ENCODE data around the gene IRF2BPL. TPM values are rescaled to one million over a fixed set of nuclear protein-coding genes. Genes with fewer than 3 reads are reported as not detected.

IRF2BPL gene
- total RNA-seq, 4 donors from 2014 or later: 21.0 to 53.5 (median 32.5) TPM

DNA sequence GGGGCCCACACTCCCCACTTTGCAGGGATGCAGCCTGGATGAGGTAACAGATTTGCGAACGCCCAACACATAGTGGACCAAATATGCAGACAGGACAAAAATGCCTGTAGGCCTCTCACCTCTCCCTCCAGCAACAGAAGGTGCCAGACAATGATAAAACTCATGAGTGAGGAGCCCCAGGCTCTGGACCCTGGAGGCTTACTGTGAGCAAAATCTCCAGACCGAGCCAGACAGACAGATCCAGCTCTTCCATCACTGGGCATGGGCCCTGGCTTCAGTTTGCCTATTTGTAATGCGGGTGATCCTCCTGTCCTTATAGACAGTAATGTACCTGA, 42.3 kb downstream of the IRF2BPL start:
- 94% methylated on average over 4 of the region's 4 CpGs; no CpG with 5 or more reads in 1 of the 2 donors for WGBS, 2 donors (ENCODE audit: low coverage in 1 of 2)
- TF ChIP-seq POLR2AphosphoS5 (IDR thresholded peaks at IDR 0.05): no peak
- TF ChIP-seq POLR2A (IDR thresholded peaks at IDR 0.05): no peak
- TF ChIP-seq, protein P1, sequence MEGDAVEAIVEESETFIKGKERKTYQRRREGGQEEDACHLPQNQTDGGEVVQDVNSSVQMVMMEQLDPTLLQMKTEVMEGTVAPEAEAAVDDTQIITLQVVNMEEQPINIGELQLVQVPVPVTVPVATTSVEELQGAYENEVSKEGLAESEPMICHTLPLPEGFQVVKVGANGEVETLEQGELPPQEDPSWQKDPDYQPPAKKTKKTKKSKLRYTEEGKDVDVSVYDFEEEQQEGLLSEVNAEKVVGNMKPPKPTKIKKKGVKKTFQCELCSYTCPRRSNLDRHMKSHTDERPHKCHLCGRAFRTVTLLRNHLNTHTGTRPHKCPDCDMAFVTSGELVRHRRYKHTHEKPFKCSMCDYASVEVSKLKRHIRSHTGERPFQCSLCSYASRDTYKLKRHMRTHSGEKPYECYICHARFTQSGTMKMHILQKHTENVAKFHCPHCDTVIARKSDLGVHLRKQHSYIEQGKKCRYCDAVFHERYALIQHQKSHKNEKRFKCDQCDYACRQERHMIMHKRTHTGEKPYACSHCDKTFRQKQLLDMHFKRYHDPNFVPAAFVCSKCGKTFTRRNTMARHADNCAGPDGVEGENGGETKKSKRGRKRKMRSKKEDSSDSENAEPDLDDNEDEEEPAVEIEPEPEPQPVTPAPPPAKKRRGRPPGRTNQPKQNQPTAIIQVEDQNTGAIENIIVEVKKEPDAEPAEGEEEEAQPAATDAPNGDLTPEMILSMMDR (IDR thresholded peaks at IDR 0.05): no peak
- no peak for TF ChIP-seq EP300 (IDR thresholded peaks at IDR 0.05; ENCODE audit: low read depth)
- in situ Hi-C loops (cut with MboI; ENCODE audit: low pct_ligation_motif_present in 1 of 4, low pct_unique_long_range_greater_than_20kb in 1 of 4, low sequenced_read_pairs in 3 of 4): no loop called here
- Histone ChIP-seq H3K36me3 (no peaks in the 10 kb centered on the region), H3K4me1 (no peaks in the 10 kb centered on the region), H3K27ac (no peak overlapping the region), H3K4me3 (no peak overlapping the region), H3K9me3 (no peaks in the 10 kb centered on the region), H3K27me3 (no peaks in the 10 kb centered on the region)
- no peak for DNase-seq
- intact Hi-C loops (cut with DNase I; ENCODE audit: low total_unique reads): no loop called here

DNA sequence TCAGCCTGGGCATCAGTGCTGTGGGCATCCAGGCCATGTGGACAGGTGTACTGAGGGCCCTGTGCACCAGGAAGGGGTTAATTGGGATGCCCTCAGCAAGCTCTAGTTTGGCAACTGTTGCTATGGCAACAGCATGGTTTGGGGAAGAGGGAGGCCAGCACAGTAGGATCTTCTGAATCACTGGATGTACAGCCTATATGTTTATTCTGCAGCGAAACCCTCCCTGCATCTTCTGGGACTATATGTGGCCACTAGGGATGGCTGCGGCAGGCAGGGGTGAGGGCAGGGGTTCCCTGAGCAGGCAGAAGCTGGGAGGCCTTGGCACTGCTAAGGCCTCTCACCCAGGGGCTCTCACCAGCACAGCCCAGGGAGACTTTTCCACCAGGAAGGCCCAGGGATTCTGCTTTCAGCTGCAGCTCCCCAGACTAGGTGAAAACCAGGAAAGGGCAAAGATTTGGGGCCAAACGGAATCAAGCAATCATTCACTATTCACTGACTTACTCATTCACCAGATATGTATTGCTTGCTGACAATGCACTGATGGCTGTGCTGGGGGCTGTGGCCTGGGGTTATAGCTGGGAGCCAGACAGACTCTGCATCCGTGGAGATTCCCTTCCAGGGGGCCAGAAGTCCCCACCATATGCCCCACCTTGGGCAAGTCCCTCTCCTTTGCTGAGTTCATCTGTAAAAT, 42.8 kb downstream of the IRF2BPL start:
- in situ Hi-C loops (cut with MboI; ENCODE audit: low pct_ligation_motif_present in 1 of 4, low pct_unique_long_range_greater_than_20kb in 1 of 4, low sequenced_read_pairs in 3 of 4) (no loop called here), intact Hi-C loops (cut with DNase I; ENCODE audit: low total_unique reads) (no loop called here)
- 93% methylated on average over 4 of the region's 4 CpGs; no CpG with 5 or more reads in 1 of the 2 donors for WGBS, 2 donors (ENCODE audit: low coverage in 1 of 2)
- Histone ChIP-seq H3K4me1 (no peaks in the 10 kb centered on the region), H3K36me3 (no peaks in the 10 kb centered on the region), H3K4me3 (no peak overlapping the region), H3K27ac (no peak overlapping the region), H3K9me3 (no peaks in the 10 kb centered on the region), H3K27me3 (no peaks in the 10 kb centered on the region)
- no peak for DNase-seq
- no peak for TF ChIP-seq EP300 (IDR thresholded peaks at IDR 0.05; ENCODE audit: low read depth)
- TF ChIP-seq POLR2AphosphoS5 (IDR thresholded peaks at IDR 0.05): no peak
- TF ChIP-seq POLR2A (IDR thresholded peaks at IDR 0.05): no peak
- TF ChIP-seq, protein P1 (IDR thresholded peaks at IDR 0.05): no peak

DNA sequence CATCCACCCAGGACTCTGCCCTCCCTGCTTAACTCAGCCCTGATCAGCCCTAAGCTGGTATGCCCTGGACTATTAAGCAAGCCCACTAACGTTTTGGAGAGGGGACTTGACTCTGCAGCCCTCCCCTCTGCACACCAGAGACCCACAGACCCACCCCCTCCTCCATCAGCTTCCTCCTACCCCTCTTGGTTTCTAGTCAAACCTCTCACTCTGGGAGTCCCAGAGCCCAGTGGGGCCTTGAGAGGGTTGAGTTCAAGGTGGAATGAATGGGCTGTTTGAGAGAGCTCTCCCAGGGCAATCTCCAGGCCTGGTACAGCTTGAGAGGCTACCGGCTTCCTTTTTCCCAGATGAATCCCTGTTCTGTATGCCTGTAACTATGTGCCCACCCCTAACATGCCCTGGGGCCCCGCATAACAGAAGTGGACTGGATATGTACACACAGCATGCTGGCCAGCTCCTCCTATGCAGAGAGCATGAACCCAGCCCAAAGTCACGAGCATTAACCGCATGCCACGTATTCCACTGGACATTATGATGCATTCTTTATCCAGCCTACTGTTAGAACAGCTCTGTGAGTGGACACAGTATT, 43.6 kb downstream of the IRF2BPL start:
- DNase-seq: no peak
- H3K36me3 ChIP-seq: no peaks in the 10 kb centered on the region
- no peak overlapping the region for H3K4me3 ChIP-seq
- TF ChIP-seq, protein P1 (IDR thresholded peaks at IDR 0.05): no peak
- TF ChIP-seq EP300 (IDR thresholded peaks at IDR 0.05; ENCODE audit: low read depth) (no peak), POLR2A (IDR thresholded peaks at IDR 0.05) (no peak), POLR2AphosphoS5 (IDR thresholded peaks at IDR 0.05) (no peak)
- H3K27ac ChIP-seq: no peak overlapping the region
- no peaks in the 10 kb centered on the region for H3K4me1 ChIP-seq
- in situ Hi-C loops (cut with MboI; ENCODE audit: low pct_ligation_motif_present in 1 of 4, low pct_unique_long_range_greater_than_20kb in 1 of 4, low sequenced_read_pairs in 3 of 4): no loop called here
- H3K27me3 ChIP-seq: no peaks in the 10 kb centered on the region
- intact Hi-C loops (cut with DNase I; ENCODE audit: low total_unique reads): no loop called here
- WGBS, 2 donors (ENCODE audit: low coverage in 1 of 2): 74 to 93% methylated on average over 3 to 6 of the region's 6 CpGs
- H3K9me3 ChIP-seq: no peaks in the 10 kb centered on the region

DNA sequence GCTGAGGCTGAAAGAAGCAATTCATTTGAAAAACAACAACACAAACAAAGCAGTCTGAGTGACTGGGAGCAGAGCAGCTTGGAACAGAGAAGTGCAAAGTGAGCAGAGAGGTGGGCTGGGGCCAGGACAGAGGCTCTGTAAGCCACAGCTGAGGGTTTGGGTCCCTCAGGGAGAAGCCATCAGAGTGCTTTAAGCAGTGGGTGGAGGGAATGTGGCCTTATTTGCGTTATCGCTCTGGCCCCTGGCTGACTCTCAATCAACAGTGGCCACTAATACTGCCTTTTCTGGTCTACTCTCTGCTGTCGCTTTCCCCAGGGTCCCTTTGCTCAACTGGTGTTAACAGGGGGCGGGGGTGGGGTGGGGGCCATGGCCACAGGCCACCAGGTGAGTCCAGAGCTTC, 44.2 kb downstream of the IRF2BPL start:
- TF ChIP-seq POLR2A (IDR thresholded peaks at IDR 0.05): no peak
- TF ChIP-seq EP300 (IDR thresholded peaks at IDR 0.05; ENCODE audit: low read depth): no peak
- TF ChIP-seq, protein P1 (IDR thresholded peaks at IDR 0.05): no peak
- H3K9me3 ChIP-seq: no peaks in the 10 kb centered on the region
- 78% methylated on average over 4 of the region's 4 CpGs; no CpG with 5 or more reads in 1 of the 2 donors for WGBS, 2 donors (ENCODE audit: low coverage in 1 of 2)
- H3K27me3 ChIP-seq: no peaks in the 10 kb centered on the region
- in situ Hi-C loops (cut with MboI; ENCODE audit: low pct_ligation_motif_present in 1 of 4, low pct_unique_long_range_greater_than_20kb in 1 of 4, low sequenced_read_pairs in 3 of 4): no loop called here
- DNase-seq: no peak
- no peaks in the 10 kb centered on the region for H3K36me3 ChIP-seq
- intact Hi-C loops (cut with DNase I; ENCODE audit: low total_unique reads): no loop called here
- H3K4me3 ChIP-seq: no peak overlapping the region
- no peak overlapping the region for H3K27ac ChIP-seq
- H3K4me1 ChIP-seq: no peaks in the 10 kb centered on the region

All from transverse colon (tissue), 4 donors.